ENCODE results near the gene RNU11.
"Not testable (repeated sequence)": the region's sequence is repeated elsewhere in the genome, so short reads cannot be mapped to it uniquely, and the experiment has no call there.

RNU11 gene

GRCh38 chr1:28666806-28667205, 18.4 kb downstream of the RNU11 start:
- no peak for DNase-seq

DNA sequence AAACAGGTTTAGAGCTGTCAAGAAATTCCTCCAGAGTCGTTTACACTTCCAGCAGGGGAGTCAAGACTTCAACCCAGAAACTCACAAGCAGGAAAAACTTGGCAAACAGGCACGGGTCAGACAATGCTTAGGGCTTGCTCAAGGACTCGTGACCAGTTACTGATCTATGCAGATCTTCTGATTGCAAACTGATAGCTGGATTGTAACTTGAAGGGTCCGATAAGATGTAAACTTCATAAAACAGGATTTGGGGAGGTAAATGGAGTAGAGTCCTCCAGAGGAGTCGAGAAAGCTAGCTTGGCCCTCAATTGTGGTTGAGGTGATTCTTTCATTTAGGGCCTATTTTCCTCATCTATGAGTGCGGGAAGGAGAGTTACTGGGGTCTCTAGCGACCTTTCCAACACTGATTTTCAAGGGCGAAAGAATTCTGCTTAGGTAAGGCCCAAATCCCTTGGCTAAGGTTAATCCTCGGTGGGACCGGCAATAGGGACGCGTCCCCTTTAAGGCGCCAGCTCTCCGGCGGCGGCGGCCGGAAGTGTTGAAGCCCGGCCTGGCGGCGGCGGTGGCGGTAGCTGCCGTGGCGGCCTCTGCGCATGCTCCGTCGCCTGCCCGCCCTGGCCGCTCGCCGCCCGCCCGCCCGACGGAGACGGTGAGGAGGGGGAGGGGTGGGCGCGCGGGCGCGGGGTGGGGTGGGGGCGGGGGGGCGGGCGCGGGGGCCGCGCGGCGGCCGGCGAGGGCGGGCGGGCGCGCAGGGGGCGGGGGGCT, 20.0 kb downstream of the RNU11 start, which contains the start of gene GMEB1:
Gene GMEB1, plus strand, starts transcription at position 594 of the 765 bp plus-strand sequence. CDS start 14,829 bp downstream, outside the sequence.
- peak; percentile 89 for DNase-seq

DNA sequence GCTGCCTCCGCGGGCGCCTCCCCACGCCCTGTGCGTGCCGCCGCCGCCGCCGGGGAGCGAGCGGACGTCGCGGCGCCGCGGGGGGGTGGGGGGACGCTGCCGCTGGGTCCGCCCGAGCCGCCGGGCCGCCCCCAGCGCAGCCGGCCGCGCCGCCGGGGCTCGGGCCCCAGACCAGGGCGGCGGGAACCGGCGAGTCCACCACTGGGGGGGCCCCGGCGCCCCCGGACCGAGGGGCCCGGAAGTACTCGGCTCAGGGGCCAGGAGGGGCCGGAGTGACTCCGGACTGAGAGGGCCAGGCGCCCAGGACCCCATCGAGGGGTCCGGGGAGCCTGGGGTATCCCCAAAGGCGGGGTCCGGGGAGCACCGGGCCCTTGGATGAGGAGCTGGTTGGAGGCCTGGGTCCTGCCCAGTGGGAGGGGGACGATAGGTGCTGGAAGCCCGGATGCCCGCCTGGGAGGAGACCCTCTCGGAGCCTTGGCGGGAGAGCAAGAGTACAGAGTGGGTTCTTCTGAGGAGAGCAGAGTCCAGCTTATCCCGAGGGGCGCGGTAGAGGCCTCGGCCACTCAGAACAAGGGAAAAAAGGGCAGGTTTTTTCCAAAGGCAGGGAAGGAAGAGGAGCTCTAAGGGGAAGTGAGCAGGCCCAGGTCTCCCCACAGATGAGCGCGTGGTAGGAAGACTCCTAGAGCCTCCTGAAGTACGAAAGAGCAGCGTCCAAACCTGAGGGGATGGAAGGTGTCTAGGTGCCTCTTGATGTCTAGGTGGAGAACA, 20.7 kb downstream of the RNU11 start:
- DNase-seq, result peak; percentile 83

DNA sequence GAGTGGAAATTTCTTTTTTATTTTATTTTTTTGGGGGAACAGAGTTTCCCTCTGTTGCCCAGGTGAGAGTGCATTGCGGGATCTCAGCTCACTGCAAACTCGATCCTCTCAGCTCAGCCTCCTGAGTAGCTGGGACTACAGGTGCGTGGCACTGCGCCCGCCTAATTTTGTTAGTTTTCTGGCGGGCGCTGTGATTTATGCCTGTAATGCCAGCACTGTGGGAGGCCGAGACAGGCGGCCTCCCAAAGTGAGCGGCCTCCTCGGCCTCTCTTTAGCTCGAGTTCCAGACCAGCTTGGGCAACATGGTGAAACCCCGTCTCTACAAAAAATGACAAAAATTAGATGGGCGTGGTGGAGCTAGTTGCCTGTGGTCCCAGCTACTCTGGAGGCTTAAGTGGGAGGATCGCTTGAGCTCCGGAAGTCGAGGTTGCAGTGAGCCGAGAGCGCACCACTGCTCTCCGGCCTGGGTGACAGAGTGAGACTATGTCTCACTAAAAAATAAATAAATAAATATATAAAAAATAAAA, 22.9 kb downstream of the RNU11 start:
- DNase-seq, result no peak

DNA sequence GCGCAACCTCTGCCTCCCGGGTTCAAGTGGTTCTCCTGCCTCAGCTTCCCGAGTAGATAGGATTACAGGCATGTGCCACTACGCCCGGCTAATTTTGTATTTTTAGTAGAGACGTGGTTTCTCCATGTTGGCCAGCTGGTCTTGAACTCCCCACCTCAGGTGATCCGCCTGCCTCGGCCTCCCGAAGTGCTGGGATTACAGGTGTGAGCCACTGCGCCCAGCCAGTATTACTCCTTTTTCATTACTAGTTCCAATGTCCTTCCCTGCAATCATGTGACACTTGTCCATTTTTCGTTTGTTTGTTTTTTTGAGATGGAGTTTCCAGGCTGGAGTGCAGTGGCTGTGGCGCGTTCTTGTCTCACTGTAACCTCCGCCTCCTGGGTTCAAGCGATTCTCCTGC, 24.6 kb downstream of the RNU11 start:
- not testable (repeated sequence) for DNase-seq

DNA sequence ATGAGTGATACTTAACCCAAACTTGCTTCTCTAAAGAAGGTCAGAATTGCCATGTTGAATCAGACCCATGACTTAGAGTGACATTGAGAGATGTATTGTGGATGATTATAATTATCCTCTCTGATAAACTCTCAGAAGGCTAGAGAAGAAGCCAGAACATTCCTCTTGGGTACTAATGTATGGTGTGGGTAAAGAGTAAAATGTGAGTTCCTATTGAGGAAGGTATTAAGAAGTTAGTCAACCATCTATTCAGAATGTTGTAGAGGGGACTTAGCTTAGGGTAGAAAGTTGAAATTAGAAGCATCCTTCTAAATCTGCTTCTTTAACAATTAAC, 27.5 kb downstream of the RNU11 start:
- no peak for DNase-seq

GRCh38 chr1:28680151-28680550, 31.8 kb downstream of the RNU11 start:
- no peak for DNase-seq

DNA sequence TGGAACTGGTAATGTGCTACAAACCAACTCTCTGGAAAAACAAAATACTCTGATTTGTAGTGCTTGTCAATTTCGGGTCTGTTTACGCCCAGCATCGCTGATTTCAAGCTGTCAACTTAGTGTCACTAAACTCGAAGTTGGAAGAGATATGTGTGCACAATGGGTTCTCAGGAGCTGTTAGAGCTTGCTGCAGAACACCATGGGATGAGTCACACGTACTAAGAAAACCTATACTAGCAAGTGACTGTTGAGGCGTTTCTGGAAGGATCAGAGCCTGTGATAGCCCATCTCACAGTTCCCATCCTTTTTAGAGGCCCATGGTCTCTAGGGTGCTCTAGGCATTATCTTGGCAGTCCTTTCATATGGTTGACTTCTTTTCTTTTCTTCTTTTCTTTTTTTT, 34.4 kb downstream of the RNU11 start:
- no peak for DNase-seq

DNA sequence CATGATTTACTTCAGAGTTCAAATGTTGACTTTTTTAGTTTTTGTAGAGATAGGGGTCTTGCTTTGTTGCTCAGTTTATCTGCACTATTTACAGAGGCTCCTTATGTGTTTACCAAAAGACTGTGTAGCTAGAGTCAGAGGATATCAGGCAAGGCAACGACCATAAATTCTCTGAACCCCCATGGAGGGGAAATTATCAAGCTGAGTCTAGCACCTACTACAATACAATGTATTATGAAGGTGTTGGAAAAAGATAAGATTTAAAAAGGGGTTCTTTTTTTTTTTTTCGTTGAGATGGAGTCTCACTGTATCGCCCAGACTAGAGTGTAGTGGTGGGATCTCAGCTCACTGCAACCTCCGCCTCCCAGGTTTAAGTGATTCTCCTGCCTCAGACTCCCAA, 36.5 kb downstream of the RNU11 start:
- no peak for DNase-seq

DNA sequence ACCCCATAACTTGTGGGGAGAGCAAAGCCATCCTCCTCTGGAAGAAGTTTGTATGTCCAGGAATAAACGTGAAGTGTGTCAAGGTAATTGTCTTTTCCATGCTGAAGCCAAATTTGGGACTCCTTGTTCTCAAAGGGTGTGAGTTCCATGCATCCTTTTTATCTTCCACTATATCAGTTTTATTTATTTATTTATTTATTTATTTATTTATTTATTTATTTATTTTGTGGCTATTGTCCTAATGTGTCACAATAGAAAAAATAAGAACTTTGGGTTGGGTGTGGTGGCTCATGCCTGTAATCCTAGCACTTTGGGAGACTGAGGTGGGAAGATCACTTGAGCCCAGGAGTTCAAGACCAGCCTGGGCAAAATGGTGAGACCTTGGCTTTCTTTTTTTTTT, 43.2 kb downstream of the RNU11 start:
- not testable (repeated sequence) for DNase-seq
